Type B pancreatic cell (in vitro differentiated cells): ENCODE results near the gene LRRC31. TPM values are rescaled to one million over a fixed set of nuclear protein-coding genes. Genes with fewer than 3 reads are reported as not detected.

Source experiments
- DNase-seq: peaks from one replicate; pipeline ENCODE4 v3.0.0; 2021; ENCODE audit warnings: mixed read lengths; ENCODE audit not compliant: unreplicated experiment; ENCODE audit errors: extremely low spot score
- H3K27ac Mint-ChIP-seq: 2 replicates; pipeline ENCODE4 v1.8.0; 2021; ENCODE audit warnings: mild to moderate bottlenecking, mixed read lengths
- H3K27me3 Mint-ChIP-seq: 2 replicates; pipeline ENCODE4 v1.8.0; 2021; ENCODE audit warnings: mixed read lengths
- H3K36me3 Mint-ChIP-seq: 2 replicates; pipeline ENCODE4 v1.8.0; 2021; ENCODE audit warnings: mixed read lengths
- H3K4me1 Mint-ChIP-seq: one replicate; pipeline ENCODE4 v1.8.0; 2021; ENCODE audit warnings: mixed read lengths; ENCODE audit not compliant: unreplicated experiment
- H3K4me3 Mint-ChIP-seq: 2 replicates; pipeline ENCODE4 v1.8.0; 2021; ENCODE audit warnings: mild to moderate bottlenecking, mixed read lengths
- H3K9me3 Mint-ChIP-seq: 2 replicates; pipeline ENCODE4 v1.8.0; 2021; ENCODE audit warnings: mixed read lengths
- total RNA-seq: library from RNA; stranded (reverse); gene quantifications from 2 replicates; pipeline ENCODE4 v1.2.1, GENCODE V29; 2021; ENCODE audit warnings: low replicate concordance
- TF ChIP-seq, protein P1 (sequence below): fragments of 200-600 bp; sonication (generic); conservative IDR thresholded peaks from 2 replicates; pipeline ENCODE4 v1.5.0; 2021; ENCODE audit warnings: antibody characterized with exemption, mild to moderate bottlenecking

LRRC31 gene
- total RNA-seq, 1 donor from 2014 or later = 1.4 TPM

GRCh38 chr3:169871129-169871886 is 1.6 kb upstream of the LRRC31 start:
- H3K4me3 Mint-ChIP-seq = no peak overlapping the region

GRCh38 chr3:169868369-169868768 is 1.4 kb downstream of the LRRC31 start:
- DNase-seq = no peak
- Mint-ChIP-seq H3K4me3 (no peak overlapping the region), H3K27ac (no peak overlapping the region), H3K36me3 (no peaks in the 10 kb centered on the region), H3K27me3 (no peaks in the 10 kb centered on the region), H3K9me3 (no peaks in the 10 kb centered on the region), H3K4me1 (peaks cover 16% of the 10 kb centered on the region)
- TF ChIP-seq, protein P1, sequence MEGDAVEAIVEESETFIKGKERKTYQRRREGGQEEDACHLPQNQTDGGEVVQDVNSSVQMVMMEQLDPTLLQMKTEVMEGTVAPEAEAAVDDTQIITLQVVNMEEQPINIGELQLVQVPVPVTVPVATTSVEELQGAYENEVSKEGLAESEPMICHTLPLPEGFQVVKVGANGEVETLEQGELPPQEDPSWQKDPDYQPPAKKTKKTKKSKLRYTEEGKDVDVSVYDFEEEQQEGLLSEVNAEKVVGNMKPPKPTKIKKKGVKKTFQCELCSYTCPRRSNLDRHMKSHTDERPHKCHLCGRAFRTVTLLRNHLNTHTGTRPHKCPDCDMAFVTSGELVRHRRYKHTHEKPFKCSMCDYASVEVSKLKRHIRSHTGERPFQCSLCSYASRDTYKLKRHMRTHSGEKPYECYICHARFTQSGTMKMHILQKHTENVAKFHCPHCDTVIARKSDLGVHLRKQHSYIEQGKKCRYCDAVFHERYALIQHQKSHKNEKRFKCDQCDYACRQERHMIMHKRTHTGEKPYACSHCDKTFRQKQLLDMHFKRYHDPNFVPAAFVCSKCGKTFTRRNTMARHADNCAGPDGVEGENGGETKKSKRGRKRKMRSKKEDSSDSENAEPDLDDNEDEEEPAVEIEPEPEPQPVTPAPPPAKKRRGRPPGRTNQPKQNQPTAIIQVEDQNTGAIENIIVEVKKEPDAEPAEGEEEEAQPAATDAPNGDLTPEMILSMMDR = no peak

More at GRCh38 chr3:169871129-169871886, 1.6 kb upstream of the LRRC31 start:
- TF ChIP-seq, protein P1 = no peak
- H3K4me1 Mint-ChIP-seq = peaks cover 16% of the 10 kb centered on the region
- peaks cover 5% of the 10 kb centered on the region for H3K27me3 Mint-ChIP-seq
- no peaks in the 10 kb centered on the region for H3K36me3 Mint-ChIP-seq
- DNase-seq = no peak
- H3K27ac Mint-ChIP-seq = no peak overlapping the region
- peaks cover 5% of the 10 kb centered on the region for H3K9me3 Mint-ChIP-seq

DNA sequence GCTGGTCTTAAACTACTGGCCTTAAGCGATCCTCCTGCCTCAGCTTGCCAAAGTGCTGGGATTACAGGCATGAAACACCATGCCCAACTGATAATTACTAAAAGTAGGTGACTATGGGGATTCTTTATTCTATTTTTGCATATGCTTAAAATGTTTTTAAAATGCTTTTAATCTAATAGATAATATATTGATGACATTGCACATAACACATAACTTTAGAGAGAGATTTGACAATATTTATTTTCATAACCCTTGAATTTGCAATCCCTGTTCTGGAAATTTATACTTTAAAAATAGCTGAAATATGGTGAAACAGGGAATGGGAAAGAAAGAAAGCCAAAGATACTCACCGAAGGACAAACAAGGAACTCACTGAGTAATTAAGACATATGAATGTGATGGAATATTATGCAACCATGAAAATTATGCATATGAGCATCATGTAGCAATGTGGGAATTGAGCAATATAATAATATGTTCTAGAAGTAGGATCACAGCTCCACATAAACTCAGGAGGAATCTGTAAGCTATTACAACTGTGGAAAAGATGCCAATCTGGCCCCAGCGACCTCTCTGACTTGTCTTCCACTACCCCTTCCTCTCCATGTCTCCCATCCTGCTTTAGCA is 2.0 kb downstream of the LRRC31 start:
- TF ChIP-seq, protein P1 = no peak
- no peaks in the 10 kb centered on the region for H3K36me3 Mint-ChIP-seq
- no peak overlapping the region for H3K27ac Mint-ChIP-seq
- no peaks in the 10 kb centered on the region for H3K27me3 Mint-ChIP-seq
- peaks cover 16% of the 10 kb centered on the region for H3K4me1 Mint-ChIP-seq
- no peak overlapping the region for H3K4me3 Mint-ChIP-seq
- H3K9me3 Mint-ChIP-seq = no peaks in the 10 kb centered on the region
- DNase-seq = no peak

DNA sequence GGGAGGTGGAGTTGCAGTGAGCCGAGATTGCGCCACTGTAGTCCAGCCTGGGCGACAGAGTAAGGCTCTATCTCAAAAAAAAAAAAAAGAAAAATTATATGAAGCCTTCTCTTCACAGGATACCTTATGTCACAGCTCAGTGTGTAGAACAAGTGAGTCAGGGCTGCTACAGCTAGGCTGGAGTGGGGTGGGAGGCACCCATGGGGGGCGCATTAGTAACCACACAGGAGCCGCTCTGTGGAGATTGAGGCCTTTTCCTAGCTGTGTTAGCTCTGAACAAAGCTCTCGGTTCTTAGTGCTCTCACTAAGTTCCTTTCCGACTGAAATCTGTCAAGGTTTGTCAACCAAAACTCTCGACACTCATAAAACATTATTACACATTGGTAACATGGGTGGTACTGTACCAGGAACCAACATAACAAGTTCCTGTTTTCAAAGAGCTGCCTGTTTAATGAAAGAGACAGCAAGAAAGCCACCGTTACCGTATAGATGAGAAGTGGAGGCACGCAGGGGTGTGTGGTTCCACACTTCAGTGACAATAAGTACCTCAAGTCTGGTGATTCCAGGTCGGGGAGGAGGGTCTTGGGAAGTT is 4.5 kb downstream of the LRRC31 start:
- H3K4me3 Mint-ChIP-seq = no peak overlapping the region
- H3K27me3 Mint-ChIP-seq = no peaks in the 10 kb centered on the region
- DNase-seq = no peak
- H3K4me1 Mint-ChIP-seq = peaks cover 8% of the 10 kb centered on the region
- TF ChIP-seq, protein P1 = no peak
- H3K36me3 Mint-ChIP-seq = no peaks in the 10 kb centered on the region
- H3K9me3 Mint-ChIP-seq = no peaks in the 10 kb centered on the region
- no peak overlapping the region for H3K27ac Mint-ChIP-seq

GRCh38 chr3:169864270-169864669 is 5.5 kb downstream of the LRRC31 start:
- TF ChIP-seq, protein P1 = no peak
- no peak for DNase-seq
- Mint-ChIP-seq H3K9me3 (no peaks in the 10 kb centered on the region), H3K4me1 (no peaks in the 10 kb centered on the region), H3K27ac (no peak overlapping the region), H3K4me3 (no peak overlapping the region), H3K36me3 (no peaks in the 10 kb centered on the region), H3K27me3 (no peaks in the 10 kb centered on the region)
